ENCODE data around the gene C1R.

GRCh38 chr12:7072554-7072953 is 19.7 kb downstream of the C1R start:
- TF ChIP-seq CTCF (IDR thresholded peaks at IDR 0.05 in 8 of 11, conservative IDR thresholded peaks at IDR 0.05 in 3 of 11) (no peak), POLR2A (IDR thresholded peaks at IDR 0.05) (no peak), POLR2AphosphoS5 (IDR thresholded peaks at IDR 0.05) (no peak)
